ENCODE measurements around the gene GLIS1. TPM values are rescaled to one million over a fixed set of nuclear protein-coding genes. Genes with fewer than 3 reads are reported as not detected.

Gene GLIS1
- total RNA-seq, 1 experiment from 2014 or later = not detected

DNA sequence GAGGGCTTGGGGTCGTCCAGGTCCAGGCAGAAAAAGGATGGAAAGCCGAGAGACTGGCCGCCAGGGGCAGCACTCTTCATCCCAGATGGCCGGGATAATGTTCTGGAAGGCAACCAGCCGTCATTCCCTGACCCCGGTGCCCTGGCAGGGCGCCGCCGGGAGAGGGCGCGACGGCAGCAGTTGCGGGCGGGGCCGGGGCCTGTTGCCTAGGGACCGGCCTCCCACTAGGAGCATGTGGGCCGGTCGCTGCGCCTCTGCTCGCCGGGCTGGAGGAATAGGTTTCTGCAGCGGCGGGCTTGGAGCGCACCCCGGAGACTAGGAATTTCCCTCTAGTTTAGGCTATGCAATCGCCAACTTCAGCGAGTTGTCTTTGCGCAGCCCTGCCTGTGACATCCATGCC lies 268.8 kb downstream of the GLIS1 start:
- no peaks in the 10 kb centered on the region for H3K9me3 ChIP-seq (ENCODE audit: insufficient read depth, low read depth)
- no peak overlapping the region for H3K4me2 ChIP-seq
- H3K27ac ChIP-seq = no peak overlapping the region
- no peak overlapping the region for H3K4me3 ChIP-seq
- TF ChIP-seq, protein P1, sequence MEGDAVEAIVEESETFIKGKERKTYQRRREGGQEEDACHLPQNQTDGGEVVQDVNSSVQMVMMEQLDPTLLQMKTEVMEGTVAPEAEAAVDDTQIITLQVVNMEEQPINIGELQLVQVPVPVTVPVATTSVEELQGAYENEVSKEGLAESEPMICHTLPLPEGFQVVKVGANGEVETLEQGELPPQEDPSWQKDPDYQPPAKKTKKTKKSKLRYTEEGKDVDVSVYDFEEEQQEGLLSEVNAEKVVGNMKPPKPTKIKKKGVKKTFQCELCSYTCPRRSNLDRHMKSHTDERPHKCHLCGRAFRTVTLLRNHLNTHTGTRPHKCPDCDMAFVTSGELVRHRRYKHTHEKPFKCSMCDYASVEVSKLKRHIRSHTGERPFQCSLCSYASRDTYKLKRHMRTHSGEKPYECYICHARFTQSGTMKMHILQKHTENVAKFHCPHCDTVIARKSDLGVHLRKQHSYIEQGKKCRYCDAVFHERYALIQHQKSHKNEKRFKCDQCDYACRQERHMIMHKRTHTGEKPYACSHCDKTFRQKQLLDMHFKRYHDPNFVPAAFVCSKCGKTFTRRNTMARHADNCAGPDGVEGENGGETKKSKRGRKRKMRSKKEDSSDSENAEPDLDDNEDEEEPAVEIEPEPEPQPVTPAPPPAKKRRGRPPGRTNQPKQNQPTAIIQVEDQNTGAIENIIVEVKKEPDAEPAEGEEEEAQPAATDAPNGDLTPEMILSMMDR (conservative IDR thresholded peaks at IDR 0.05) = no peak
- no peaks in the 10 kb centered on the region for H3K36me3 ChIP-seq (ENCODE audit: low read depth)
- H3K79me2 ChIP-seq (ENCODE audit: low read depth) = no peaks in the 10 kb centered on the region
- H3K4me1 ChIP-seq (replicated peaks; ENCODE audit: insufficient read depth) = no peaks in the 10 kb centered on the region
- peak in 1 of 2 experiments; percentile 16 for DNase-seq
- peaks cover 7% of the 10 kb centered on the region; the same call in 1 of the 2 replicates for H3K27me3 ChIP-seq (ENCODE audit: insufficient read depth, low read depth)
- H3K9me2 ChIP-seq (ENCODE audit: insufficient read depth) = no peaks in the 10 kb centered on the region
- intact Hi-C loops (cut with micrococcal nuclease; ENCODE audit: unreplicated experiment) = loop anchor here (10.0 kb wide), 1 partner anchor 195 kb away; no protein-coding TSS in a partner anchor
- H3F3A ChIP-seq (ENCODE audit: insufficient read depth, low read depth) = no peaks in the 10 kb centered on the region
- H2AFZ ChIP-seq = no peak overlapping the region
- ChIA-PET CTCF (no interaction called here), POLR2A (ENCODE audit: unreplicated experiment) (no interaction called here)
- BruUV-seq (replicated peaks) = no TSS peak
- no peaks in the 10 kb centered on the region for H4K20me1 ChIP-seq (ENCODE audit: insufficient read depth)

DNA sequence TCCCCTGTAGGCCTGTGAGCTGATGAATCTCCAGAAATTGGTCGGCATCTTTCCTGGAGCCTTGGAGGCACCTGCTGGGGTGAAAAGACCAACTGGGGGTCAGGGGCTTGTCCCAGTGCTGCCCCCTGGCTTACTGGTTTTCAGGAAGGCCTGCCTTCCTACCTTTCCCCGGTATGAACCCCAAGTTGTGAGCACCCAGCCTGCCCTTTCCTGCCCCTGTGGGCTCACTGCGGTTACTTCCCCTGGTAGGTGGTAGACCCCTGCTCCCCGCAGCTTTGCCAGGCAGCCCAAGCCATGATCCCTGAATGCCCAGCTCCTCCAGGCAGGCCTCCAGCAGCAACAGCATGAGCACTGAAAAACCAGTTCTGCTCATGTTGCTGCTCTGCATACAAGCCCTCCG lies 269.6 kb downstream of the GLIS1 start:
- no peaks in the 10 kb centered on the region for H3K4me1 ChIP-seq (replicated peaks; ENCODE audit: insufficient read depth)
- no peak overlapping the region for H3K4me3 ChIP-seq
- H3K4me2 ChIP-seq = no peak overlapping the region
- H3K9me3 ChIP-seq (ENCODE audit: insufficient read depth, low read depth) = no peaks in the 10 kb centered on the region
- H3K27ac ChIP-seq = no peak overlapping the region
- ChIA-PET CTCF (no interaction called here), POLR2A (ENCODE audit: unreplicated experiment) (no interaction called here)
- H3F3A ChIP-seq (ENCODE audit: insufficient read depth, low read depth) = no peaks in the 10 kb centered on the region
- H3K79me2 ChIP-seq (ENCODE audit: low read depth) = no peaks in the 10 kb centered on the region
- no TSS peak for BruUV-seq (replicated peaks)
- TF ChIP-seq, protein P1 (conservative IDR thresholded peaks at IDR 0.05) = no peak
- TF ChIP-seq EZH2 (IDR thresholded peaks at IDR 0.05; ENCODE audit: low read depth) = no peak
- H3K27me3 ChIP-seq (ENCODE audit: insufficient read depth, low read depth) = peaks cover 2% of the 10 kb centered on the region; the same call in 1 of the 2 replicates
- no peak overlapping the region for H2AFZ ChIP-seq
- H4K20me1 ChIP-seq (ENCODE audit: insufficient read depth) = no peaks in the 10 kb centered on the region
- DNase-seq = peak in 1 of 2 experiments; percentile 15
- H3K36me3 ChIP-seq (ENCODE audit: low read depth) = no peaks in the 10 kb centered on the region
- no peaks in the 10 kb centered on the region for H3K9me2 ChIP-seq (ENCODE audit: insufficient read depth)
- intact Hi-C loops (cut with micrococcal nuclease; ENCODE audit: unreplicated experiment) = no loop called here

DNA sequence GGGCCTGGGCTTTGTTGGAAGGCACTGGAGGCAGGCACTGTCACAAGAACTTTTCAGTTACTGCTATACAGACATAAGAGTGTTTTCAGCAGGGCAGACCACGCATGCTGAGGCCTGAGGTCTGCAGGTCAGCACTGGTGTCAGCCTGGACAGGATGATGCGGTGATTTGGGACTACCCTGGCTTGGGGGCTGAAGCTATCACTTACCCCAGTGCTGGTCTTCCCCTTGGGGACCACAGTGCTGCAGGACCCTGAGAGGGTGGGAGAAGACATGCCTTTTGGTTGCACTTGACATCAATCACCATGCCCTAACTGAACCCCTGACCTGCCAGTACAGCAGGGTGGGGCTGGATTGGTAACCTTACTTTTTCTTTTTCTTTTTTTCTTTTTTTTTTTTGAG lies 270.6 kb downstream of the GLIS1 start:
- no peaks in the 10 kb centered on the region for H3K27me3 ChIP-seq (ENCODE audit: insufficient read depth, low read depth)
- H4K20me1 ChIP-seq (ENCODE audit: insufficient read depth) = no peaks in the 10 kb centered on the region
- POLR2A ChIA-PET (ENCODE audit: unreplicated experiment) = no interaction called here
- BruUV-seq (replicated peaks) = no TSS peak
- H3F3A ChIP-seq (ENCODE audit: insufficient read depth, low read depth) = no peaks in the 10 kb centered on the region
- H3K27ac ChIP-seq = no peak overlapping the region
- H3K4me2 ChIP-seq = no peak overlapping the region
- H2AFZ ChIP-seq = no peak overlapping the region
- intact Hi-C loops (cut with micrococcal nuclease; ENCODE audit: unreplicated experiment) = no loop called here
- no peaks in the 10 kb centered on the region for H3K9me3 ChIP-seq (ENCODE audit: insufficient read depth, low read depth)
- DNase-seq = peak in 1 of 2 experiments; percentile 27
- H3K4me3 ChIP-seq = no peak overlapping the region
- H3K9me2 ChIP-seq (ENCODE audit: insufficient read depth) = no peaks in the 10 kb centered on the region
- TF ChIP-seq, protein P1 (conservative IDR thresholded peaks at IDR 0.05) = no peak
- TF ChIP-seq EZH2 (IDR thresholded peaks at IDR 0.05; ENCODE audit: low read depth) = no peak
- no peaks in the 10 kb centered on the region for H3K4me1 ChIP-seq (replicated peaks; ENCODE audit: insufficient read depth)
- CTCF ChIA-PET = no interaction called here
- no peaks in the 10 kb centered on the region for H3K36me3 ChIP-seq (ENCODE audit: low read depth)
- no peaks in the 10 kb centered on the region for H3K79me2 ChIP-seq (ENCODE audit: low read depth)

Measured in PC-9 (cell line).